NCI-H146 treated with DMSO at 0.1 percent for 48 hours (cell line): Measurements from ENCODE around the gene PLIN5.

ENCODE experiments used
- DNase-seq: peaks from one replicate; lab custom pipeline; 2025; ENCODE audit not compliant: unreplicated experiment; lab: John Stamatoyannopoulos, UW

PLIN5 gene

DNA sequence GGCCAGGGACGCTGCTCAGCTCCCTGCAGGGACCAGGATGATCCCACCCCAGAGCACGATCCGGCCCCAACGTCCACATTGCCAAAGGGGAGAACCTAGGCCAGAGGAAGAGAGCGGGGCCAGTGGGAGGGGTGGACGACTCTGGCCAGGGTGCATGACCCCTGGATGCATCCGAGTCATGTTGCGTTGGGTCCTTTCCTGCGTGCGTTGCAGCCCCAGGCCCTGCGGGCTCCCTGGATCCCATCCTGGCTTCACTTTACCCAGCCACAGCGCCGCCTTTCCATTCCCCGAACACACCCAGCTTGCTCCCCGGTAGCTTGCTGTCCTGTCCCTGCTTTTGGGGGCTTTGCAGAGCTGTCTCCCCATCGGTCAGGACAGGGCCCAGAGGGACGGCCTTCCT, 27.2 kb downstream of the PLIN5 start:
- DNase-seq = no peak

DNA sequence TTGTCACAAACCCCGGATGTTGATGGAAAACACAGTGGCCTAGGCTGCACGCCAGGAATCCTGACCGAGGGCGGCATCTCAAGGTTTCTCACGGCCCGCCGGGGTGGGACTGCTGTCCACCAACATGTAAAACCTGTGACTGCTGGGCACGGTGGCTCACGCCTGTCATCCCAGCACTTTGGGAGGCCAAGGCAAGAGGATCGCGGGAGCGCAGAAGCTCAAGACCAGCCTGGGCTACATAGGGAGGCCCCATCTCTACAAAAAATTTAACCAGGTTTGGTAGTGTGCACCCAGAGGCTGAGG, 27.9 kb downstream of the PLIN5 start:
- no peak for DNase-seq

DNA sequence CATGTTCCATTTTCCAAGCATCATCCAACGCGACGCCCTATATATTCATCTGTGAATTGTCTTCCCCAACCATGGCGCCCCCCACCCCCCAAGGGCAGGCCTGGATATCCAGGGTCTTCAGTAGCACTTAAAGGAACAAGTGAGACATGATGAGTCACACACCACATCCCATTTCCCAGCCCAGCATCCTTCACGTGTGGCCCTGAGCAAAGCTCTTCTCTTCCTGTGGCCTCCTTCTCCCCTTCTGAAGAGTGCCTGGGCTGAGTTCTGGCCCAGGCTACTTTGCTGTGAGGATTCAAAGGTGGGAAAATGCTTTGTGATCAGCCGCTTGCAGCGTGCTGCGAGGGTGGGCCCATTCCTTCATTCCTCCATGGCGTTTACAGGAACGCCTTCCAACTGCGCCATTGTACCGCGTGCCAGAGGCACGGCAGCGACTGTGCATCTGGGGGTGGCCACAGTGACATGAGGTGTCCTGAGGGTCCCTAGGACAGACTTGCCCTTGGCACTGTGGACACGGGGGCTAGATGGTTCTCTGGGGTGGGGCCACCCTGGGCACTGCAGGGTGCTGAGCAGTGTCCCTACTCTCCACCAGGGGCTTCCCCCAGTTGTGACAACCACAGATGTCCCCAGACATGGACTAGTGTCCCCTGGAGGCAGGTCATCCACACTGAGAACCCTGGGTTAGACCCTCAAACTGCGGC, 28.4 kb downstream of the PLIN5 start:
- no peak for DNase-seq

DNA sequence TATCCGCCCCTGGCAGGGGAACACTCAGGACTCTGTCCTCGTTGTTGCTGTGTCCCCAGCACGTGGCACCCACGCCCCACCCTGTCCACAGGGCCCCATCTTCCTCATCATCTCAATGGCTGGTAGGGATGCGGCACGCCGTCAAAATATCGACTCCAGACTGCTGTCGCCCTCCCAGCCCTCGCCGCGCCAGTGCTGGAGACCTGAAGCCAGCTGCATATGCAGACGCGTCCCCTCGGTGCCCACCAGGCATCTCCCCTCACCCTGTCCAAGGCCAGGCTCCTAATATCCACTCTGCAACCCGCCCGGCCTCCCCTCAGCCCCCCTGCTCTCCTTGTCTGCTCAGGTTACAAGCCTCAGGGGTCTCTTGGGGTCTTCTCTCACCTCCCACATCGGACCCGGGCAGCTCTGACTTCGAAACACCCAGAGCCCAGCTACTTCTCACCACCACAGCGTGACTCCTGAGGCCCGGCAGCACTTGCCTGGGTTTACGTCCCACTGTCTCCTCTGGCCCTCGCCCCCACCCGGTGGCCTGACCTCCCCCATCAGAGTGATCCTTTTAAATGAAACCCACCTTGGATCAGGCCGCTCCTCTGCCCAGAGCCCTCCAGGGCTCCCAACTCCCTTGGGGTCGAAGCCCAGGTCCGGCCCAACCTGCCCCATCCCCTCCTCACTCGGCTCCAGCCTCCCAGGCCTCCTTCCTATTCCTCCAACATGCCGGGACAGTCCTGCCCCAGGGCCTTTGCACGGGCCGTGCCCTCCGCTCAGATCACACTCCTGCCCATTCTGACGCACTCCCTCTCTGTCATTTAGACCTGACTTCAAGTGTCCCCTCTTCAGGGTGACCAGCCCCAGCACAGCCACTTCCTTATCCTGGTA, 29.2 kb downstream of the PLIN5 start:
- DNase-seq = no peak

DNA sequence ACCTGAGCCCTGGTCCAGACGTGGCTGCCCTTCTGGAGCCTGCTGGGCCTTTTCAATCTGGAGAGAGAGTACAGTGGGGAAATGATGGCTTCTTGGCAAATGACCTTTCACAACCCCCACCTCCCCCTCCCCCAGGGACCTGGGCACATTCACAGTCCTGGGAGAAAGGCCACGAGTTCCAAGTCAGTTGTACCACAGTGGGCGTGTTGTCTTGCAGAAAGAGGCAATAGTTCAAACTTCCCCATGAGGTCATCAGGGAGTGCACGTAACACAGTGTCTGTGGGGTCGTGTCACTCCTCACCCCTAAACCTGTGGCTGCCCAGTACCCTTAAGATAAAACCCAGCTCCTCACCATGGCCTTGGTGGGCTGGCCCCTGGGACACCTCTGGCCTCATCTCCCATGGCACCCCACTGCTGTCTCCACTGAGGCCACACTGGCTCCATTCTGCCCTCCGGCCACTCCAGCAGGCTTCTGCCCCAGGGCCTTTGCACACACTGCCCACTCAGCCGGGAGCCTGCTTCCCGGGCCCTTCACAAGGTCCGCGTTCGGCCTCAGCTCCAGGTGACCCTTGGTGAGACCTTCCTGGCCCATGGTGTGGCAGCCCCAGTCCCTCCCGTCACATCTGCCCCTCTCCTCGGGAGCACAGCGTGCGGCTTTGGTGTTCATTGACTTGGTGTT, 30.0 kb downstream of the PLIN5 start:
- DNase-seq = no peak

DNA sequence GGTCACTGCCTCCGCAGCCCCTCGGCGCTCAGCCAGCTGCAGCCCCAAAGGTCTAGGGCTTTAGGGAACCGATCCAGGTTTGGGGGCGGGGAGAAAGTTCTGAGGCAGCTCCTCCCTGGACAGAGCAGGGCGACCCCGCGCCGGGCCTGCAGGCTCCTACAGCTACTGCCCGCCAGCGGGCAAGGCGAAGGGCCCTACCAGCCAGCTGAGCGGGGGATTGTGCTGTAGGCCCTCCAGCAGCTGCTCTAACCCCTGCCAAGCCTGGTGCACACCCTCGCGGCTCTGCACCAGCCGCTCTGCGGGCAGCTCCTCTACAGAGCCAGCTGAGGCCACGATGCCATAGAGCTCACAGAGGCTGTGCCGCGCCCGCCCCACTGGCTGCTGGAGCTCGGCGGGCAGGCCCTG, 30.7 kb downstream of the PLIN5 start:
- no peak for DNase-seq

DNA sequence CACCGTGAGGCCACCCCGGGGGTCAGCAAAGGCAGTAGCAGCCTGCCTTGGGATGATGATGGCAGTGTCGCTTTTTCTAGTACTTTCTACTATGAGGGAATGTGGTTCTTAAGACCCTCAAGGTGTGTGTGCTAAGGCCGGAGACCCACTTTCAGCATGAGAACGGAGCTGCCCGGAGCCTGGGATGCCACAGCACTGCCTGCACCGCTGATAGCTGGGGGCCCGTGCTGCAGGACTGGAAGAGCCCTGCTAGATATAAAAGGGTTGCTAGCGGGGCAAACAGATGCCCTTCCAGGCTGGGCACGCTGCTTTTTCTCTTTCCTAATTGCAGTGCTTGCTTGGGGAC, 31.2 kb downstream of the PLIN5 start:
- no peak for DNase-seq

DNA sequence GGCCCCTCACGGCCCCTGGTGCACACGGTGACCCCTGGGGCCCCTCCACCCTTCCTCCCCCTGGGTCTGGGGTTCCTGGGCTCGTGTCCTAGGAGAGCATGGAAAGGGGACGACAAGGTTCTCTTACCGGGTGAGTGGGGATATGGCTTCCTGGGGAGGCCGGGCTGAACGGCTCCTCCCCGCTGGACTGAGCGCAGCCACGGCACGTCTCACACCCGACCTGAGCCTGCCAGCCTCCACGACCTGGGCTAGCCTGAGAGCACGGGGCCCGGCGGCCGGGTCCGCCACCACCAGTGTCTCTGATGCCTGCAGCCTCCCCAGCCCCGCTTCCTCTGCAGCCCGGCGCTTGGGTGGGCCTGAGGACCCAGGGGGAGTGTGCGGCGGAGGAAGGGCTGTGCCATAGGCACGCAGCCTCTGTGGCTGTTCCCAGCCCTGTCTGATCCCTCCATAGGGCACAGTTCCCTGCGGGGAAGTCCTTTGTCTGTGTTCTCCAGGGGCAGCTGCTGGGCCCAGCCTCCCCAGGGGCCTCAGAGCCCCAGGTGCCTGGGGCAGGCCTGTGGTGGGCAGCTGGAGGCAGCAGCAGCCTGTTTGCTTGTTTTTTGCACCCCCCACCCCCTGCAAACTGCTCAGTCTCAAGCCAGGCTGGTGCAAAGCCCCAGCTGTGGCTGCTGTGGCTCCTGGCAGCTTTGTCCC, 31.7 kb downstream of the PLIN5 start:
- DNase-seq = no peak

DNA sequence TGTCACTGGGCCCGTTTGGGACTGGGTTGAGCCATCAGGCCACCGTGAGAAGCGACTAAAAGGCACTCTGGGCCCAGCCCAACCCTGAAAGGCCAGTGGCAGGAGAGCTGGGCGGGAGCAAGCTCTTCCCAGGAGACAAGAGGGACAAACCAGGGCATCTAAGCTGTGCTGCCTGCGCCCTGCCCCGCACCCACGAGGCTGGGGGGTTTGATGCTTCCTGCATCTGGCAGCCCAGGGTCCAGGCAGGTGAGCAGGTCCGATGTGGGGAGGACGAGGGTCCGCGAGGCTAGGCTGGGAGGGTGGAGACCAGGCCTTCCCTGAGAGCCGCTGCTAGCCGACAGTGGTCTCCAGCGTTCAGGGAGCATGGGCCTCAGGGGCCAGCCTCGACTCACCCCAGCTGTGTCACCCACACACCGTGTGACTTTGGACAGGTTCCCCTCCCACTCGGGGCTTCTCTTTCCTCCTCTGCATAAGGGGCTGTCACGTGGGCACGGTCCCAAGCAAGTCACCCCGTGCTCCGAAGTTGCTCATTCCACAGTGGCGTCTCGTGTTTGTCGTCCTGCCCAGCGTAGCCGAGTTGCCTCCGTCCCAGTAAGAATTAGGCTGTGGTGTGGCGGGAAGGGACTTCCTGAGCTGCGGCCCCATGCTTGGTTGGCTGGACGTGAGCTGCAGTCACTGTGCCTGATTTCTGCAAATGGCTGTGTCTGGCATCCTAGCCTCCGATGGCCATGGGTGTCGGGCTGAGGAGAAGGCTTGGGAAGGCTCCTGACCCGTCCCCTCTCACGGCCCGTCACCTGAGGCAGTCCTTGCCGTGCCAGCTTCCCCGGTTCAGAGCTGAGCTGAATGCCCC, 32.5 kb downstream of the PLIN5 start:
- no peak for DNase-seq

DNA sequence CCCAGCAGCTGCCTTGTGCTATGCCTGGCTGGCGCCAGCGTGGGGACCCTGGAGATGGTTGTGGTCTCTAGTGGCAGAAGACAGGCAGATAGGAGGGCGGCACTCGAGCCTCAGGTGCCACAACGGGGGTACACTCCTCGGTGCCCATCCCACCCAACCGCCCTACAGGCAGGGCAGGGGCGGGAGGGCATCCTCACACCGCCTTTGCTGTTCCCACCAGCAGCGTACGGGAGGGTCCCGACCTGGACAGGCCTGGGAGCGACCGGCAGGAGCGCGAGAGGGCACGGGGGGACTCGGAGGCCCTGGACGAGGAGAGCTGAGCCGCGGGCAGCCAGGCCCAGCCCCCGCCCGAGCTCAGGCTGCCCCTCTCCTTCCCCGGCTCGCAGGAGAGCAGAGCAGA, 33.3 kb downstream of the PLIN5 start:
- no peak for DNase-seq

DNA sequence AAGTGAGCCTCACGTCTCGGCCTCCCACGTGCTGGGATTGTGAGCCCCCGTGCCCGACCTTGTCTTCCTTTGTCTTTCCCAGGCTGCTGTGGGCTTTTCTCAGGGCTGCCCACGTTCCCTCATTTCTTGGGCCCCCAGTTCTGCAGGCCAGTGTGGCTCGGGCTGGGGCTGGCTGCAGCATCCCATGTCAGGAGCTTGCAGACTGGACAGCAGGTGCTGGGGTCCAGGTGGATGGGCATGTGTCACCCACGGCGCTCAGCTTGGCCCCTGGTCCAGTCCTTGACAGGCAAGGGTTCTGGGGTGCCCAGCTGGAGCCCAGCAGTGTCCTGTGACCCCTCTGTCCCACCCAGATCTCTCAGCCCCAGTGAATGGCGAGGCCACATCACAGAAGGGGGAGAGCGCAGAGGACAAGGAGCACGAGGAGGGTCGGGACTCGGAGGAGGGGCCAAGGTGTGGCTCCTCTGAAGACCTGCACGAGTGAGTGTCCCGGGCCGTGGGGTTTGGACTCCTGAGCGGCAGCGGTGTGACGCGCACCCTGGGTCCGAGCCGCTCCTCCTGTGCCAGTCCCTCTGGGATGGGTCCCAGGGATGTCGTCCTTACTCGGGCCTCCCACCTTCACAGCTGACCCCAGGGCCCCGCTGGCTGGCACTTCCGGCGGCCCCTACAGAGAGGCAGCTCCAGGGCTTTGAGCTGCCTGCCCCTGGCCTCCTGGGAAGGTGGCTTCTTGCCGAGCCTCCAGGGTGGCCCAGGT, 34.0 kb downstream of the PLIN5 start:
- no peak for DNase-seq

DNA sequence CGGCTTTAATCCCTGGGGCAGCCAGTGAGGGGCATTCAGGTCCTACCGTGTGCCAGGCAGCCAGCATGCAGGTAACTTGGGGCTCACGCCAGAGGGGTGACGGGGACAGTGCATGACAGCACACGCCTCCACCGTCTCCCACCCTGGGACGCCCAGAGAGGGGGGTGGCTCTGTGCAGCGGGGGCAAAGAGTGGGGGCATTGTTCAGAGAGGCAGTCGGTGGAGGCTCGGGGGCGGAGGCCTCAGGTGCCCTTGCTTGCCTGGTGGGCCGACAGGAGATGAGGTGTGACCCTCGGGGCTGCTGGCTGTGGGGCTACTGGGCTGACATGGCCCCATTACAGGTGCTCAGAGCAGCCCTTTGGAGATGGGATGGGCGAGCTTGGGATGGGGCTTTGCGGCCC, 35.2 kb downstream of the PLIN5 start:
- DNase-seq = no peak

DNA sequence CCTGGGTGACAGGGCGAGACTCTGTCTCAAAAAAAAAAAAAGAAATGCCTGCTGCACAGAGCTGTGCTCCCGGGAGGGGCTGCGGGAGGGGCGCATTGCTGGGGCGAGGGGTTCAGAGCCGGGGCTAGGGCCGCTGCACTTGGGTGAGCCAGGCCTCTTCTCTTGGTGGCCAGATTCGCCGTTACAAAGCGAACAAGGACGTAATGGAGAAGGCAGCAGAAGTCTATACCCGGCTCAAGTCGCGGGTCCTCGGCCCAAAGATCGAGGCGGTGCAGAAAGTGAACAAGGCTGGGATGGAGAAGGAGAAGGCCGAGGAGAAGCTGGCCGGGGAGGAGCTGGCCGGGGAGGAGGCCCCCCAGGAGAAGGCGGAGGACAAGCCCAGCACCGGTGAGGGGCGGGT, 35.7 kb downstream of the PLIN5 start:
- DNase-seq = no peak

DNA sequence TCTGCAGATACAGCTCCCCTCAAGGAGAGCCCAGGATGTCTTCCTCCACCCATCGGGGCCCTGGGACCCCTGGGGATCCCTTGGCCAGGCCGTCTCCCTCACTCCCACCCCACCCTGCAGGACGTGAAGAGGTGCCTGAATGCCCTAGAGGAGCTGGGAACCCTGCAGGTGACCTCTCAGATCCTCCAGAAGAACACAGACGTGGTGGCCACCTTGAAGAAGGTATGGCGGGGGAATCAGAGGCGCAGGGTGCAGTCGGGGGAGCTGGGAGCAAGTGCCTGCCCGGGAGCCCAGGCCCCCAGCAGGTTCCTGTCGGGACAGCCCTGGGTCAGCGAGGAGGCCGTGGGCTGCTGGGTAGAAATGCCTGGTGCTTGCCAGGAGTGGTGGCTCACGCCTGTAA, 36.3 kb downstream of the PLIN5 start:
- no peak for DNase-seq

DNA sequence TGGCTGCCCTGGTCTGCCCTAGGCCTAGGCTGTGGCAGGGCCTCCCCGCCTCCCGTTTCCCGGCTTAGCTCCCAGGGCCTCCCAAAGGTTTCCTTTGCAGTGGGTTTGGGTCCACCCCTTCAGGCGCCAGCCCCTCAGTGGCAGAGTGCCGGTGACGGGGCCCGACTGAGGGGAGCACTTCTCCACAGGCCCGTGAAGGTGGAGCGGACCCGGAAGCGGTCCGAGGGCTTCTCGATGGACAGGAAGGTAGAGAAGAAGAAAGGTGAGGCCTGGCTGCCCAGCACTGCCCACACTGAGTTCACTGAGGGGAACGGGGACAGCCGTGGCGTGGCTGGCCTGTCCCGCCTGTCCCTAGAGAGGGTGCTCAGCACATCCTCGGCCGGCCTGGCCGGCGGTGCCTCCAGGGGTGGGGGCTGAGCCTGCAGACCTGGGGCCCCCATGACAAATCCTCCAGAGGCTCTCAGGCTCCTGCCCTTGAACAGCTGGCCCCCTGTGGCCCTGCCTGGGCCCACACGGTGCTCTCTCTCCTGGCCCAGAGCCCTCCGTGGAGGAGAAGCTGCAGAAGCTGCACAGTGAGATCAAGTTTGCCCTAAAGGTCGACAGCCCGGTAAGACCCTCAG, 37.1 kb downstream of the PLIN5 start:
- no peak for DNase-seq

DNA sequence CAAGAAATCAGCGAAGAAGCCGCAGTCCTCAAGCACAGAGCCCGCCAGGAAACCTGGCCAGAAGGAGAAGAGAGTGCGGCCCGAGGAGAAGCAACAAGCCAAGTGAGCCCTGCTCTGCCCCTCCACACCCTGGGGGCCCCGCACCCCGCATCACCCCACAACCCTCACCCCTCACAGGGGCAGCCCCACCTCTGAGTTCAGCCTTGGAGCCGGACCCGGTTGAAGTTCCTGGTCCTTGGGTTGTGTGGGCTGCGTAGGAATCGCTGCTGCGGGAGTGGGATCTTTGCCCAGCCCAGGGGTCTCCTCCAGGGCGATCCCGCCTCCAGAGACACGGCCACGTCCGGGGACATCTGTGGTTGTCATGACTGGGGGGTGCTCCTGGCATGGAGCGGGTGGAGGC, 38.7 kb downstream of the PLIN5 start:
- no peak for DNase-seq

DNA sequence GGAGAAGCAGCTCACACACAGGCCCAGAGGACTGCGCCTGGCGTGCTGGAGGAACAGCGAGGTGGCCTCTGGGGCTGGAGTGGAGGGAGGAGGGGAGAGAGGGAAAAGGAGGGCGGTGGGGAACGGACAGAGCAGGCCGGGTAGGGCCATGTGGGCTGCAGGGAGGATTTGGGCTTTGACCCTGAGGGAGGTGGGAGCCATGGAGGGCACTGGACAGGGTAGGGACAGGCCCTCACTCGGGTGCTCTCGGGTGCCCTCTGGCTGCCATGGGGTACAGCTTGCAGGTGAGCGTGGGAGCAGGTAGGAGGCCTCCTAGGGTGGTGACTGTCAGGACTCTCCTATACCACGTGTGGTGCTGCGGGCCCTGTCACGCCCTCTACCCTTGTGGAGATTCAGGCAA, 39.6 kb downstream of the PLIN5 start:
- no peak for DNase-seq

DNA sequence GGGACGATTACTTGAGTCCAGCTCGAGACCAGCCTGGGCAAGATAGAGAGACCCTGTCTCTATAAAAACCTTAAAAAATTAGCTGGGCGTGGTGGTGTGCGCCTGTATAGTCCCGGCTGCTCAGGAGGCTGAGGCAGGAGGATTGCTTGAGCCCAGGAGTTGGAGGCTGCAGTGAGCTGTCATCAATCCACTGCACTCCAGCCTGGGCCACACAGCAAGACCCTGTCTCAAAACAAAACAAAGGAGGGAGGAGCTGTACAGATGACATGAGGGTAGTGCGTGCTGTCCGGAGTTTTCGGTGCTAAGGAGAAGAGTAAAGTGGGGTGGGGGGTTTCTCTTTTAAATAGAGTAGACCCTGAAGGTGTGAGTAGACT, 40.3 kb downstream of the PLIN5 start:
- no peak for DNase-seq

DNA sequence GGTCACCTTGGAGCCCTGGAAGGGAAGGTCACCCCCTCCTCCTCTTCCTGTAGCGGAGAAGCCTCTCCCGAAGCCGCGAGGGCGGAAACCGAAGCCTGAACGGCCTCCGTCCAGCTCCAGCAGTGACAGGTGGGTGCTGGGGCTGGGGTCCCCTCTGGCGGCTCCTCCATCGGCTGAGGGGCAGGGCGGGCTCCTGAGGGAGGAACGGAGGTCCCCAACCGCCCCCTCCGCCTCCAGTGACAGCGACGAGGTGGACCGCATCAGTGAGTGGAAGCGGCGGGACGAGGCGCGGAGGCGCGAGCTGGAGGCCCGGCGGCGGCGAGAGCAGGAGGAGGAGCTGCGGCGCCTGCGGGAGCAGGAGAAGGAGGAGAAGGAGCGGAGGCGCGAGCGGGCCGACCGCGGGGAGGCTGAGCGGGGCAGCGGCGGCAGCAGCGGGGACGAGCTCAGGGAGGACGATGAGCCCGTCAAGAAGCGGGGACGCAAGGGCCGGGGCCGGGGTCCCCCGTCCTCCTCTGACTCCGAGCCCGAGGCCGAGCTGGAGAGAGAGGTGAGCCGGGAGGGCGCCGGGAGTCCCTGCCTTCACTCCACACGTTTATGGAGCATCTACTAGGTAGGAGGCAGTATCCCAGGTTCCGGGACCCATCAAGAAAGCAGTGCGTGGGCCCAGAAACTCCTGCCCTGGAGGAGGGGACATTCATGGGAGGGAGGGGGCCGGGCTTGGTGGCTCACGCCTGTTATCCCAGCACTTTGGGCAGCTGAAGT, 40.9 kb downstream of the PLIN5 start:
- DNase-seq = no peak
